GM18517 (cell line): ENCODE measurements around the gene AQP1.

Experiments
- ATAC-seq: cut with Tn5 transposase; IDR thresholded peaks from one replicate; pipeline ENCODE4 v1.9.1; 2021; ENCODE audit warnings: mild to moderate bottlenecking, moderate library complexity; ENCODE audit not compliant: unreplicated experiment

Gene AQP1

GRCh38 chr7:30881448-30881847, 30.2 kb upstream of the AQP1 start:
- ATAC-seq: no peak

GRCh38 chr7:30884881-30885280, 26.8 kb upstream of the AQP1 start:
- ATAC-seq: no peak

- no peak for ATAC-seq
These were observed 25.0 kb upstream of the AQP1 start for GRCh38 chr7:30886608-30887011.

GRCh38 chr7:30887464-30887872, 24.2 kb upstream of the AQP1 start:
- ATAC-seq: no peak

GRCh38 chr7:30888747-30889146, 22.9 kb upstream of the AQP1 start:
- ATAC-seq: no peak

- ATAC-seq: no peak
These were observed 21.4 kb upstream of the AQP1 start for GRCh38 chr7:30890226-30890625.

- ATAC-seq: no peak
These were observed 18.3 kb upstream of the AQP1 start for GRCh38 chr7:30893357-30893756.

GRCh38 chr7:30894009-30894408, 17.6 kb upstream of the AQP1 start:
- no peak for ATAC-seq

GRCh38 chr7:30894866-30895605, 16.6 kb upstream of the AQP1 start:
- ATAC-seq: no peak

GRCh38 chr7:30896036-30896435, 15.6 kb upstream of the AQP1 start:
- ATAC-seq: no peak

- no peak for ATAC-seq
These were observed 14.6 kb upstream of the AQP1 start for GRCh38 chr7:30896783-30897637.

- no peak for ATAC-seq
These were observed 13.9 kb upstream of the AQP1 start for GRCh38 chr7:30897770-30898169.

GRCh38 chr7:30898411-30898810, 13.2 kb upstream of the AQP1 start:
- ATAC-seq: no peak

GRCh38 chr7:30899066-30899465, 12.6 kb upstream of the AQP1 start:
- ATAC-seq: no peak

GRCh38 chr7:30899630-30900029, 12.0 kb upstream of the AQP1 start:
- no peak for ATAC-seq

GRCh38 chr7:30900053-30900452, 11.6 kb upstream of the AQP1 start:
- ATAC-seq: no peak

GRCh38 chr7:30900803-30901362, 10.8 kb upstream of the AQP1 start:
- ATAC-seq: no peak

GRCh38 chr7:30901856-30902255, 9.8 kb upstream of the AQP1 start:
- no peak for ATAC-seq

GRCh38 chr7:30902466-30902865, 9.2 kb upstream of the AQP1 start:
- ATAC-seq: no peak

GRCh38 chr7:30903146-30903545, 8.5 kb upstream of the AQP1 start:
- ATAC-seq: no peak

GRCh38 chr7:30904561-30904960, 7.1 kb upstream of the AQP1 start:
- ATAC-seq: no peak
